HG03469 (cell line): Measurements from ENCODE around the gene MS4A6E.

Source experiments
- ATAC-seq: cut with Tn5 transposase; IDR thresholded peaks from one replicate; pipeline ENCODE4 v1.9.1; 2021; ENCODE audit warnings: mild to moderate bottlenecking, moderate library complexity, moderate number of reproducible peaks; ENCODE audit not compliant: unreplicated experiment

The MS4A6E gene

DNA sequence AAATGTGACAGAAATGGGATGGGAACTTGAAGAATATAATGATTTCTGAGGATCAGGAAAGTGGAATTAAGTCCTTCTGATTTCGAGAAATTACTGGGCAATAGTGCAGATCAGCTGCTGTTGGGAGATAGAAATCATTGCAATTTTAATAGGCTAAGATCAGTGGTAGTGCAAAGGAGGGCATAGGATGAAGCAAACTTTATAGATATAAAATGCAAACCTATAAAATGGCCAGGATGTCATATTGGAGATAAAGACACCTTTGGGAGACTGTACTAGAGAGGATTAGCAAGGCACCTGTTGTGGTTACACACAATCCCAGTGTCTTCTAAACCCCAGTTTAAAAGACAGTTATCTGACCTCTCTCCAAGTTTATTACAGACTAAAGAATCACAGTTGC, 44.8 kb downstream of the MS4A6E start:
- no peak for ATAC-seq

DNA sequence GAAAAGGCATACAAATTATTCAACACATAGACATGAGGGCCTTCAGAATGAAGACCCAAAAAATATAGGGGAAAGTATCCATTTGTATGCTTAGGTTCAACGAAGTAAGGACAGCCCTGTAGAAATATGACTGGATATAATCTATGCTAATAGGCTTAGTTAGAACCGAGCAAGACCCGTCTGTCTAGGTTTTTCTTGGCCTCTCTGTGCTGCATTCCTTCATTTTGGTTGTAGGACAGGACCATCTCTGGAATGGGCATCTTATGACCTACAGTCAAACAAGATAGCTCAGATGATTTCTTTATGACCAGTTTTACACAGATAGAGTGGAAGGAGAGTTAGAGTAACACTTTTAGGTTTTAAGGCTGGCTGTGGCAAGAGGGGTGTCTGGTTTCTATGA, 45.7 kb downstream of the MS4A6E start:
- no peak for ATAC-seq

DNA sequence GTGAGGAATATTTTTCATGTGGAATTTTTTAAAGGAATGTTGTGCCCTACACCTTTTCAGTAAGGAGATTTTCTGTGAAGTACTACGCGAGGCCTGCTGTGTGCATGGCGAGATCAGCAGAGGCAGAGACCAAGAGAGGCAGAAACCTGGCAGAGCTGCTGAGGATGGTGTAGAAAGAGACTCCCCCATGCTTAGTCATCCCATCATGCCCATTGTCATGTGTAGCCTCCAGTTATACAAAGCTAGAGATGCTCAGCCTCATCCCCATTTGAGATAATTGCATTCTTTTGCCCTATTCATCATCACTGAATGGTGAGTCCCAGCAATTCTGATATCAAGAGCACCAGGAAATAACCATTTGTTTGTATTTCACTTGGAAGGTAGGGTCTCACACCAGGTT, 48.3 kb downstream of the MS4A6E start:
- ATAC-seq = no peak

DNA sequence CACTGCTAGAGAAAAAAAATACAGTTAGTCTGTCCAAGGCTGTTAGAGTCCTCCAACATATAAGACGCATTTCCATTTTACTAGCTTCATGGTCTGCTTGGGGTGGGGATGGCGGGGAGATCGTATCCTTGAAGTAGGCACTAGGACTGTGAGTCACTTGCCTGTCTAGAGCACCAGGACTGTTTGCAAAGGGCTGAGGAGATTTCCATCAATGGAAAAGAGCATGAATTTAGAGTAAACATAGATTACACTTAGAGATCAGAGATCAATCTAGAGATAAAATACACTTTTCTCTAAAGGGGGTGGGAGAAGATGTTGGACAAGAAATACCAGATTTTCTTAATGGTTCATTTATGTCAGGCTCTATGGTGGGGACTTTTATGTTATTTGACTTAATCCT, 49.5 kb downstream of the MS4A6E start:
- ATAC-seq = no peak

DNA sequence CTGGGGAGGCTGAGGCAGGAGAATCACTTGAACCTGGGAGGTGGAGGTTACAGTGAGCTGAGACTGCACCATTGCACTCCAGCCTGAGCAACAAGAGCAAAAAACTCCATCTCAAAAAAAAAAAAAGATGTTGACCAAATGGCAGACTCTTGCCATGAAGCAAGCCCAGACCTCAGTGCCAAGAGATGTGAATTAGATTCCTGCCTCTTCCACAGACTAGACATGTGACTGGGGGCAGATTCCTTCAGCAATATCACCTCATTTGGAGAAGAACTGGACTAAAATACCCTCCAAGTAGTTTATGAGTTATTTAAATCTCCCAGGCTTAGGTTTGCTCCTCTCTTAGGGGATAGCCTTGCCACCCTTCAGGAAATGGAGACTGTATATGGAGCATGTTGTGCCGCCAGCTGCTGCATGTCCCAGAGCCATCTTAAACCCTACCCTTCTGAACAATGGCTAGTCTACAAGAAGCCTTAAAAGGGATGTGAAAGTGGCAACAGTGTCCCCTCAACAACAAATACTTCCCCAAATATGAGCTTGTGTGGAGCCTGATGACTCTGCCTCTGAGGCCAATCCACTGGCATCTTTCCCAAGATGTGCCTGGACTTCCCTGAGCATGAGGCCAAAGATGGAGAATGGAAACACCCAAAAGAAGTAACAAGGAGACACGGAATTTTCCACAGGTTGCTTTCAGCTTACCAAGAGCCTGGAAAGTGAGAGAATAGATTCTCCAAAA, 50.5 kb downstream of the MS4A6E start:
- no peak for ATAC-seq

DNA sequence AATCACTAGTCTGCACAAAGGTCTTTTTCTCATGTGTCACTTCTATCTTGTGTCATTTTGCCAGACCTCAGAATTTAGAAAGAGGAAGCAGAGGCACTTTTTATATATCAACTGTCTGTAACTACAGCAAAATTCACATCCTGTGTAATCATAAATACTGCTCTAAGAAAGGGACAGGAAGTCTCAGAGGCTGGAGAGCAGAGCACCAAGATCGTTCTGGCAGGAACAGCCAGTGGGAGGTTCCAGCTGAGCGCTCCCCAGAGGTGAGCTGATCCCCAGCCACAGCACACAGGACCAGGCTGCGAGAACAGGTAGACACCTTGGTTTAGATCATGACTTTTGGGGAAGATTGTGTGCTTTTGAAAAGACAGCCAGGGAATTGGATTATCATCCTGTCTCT, 51.3 kb downstream of the MS4A6E start, which contains the start of gene MS4A7:
MS4A7 (plus strand) TSS at position 179 of the 400 bp plus-strand sequence. CDS start 4,610 bp downstream, outside the sequence.
- peak; percentile 86 for ATAC-seq

DNA sequence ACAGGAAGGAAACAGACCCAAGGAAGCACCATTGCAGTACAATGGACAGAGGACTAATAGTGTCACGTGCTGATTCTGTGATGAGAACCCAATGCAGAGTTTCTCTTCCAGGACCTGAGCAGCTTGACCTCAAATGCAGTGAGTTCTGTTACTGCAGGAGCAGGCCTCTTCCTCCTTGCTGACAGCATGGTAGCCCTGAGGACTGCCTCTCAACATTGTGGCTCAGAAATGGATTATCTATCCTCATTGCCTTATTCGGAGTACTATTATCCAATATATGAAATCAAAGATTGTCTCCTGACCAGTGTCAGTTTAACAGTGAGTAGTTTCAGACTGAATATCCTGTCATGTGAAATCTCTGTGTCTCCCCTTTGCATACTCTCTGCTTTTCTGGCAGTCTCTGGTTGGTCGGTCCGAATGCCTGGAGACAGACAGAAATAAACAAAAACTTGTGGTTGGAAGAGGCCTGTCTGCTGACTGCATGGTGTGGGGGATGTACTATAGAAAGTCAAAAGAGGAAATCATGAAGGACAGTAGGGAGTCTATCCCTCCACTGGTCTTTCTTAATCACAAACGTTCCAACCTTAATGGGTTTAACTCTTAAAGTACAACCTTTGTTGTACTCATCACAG, 62.3 kb downstream of the MS4A6E start:
- peak; percentile 90 for ATAC-seq

DNA sequence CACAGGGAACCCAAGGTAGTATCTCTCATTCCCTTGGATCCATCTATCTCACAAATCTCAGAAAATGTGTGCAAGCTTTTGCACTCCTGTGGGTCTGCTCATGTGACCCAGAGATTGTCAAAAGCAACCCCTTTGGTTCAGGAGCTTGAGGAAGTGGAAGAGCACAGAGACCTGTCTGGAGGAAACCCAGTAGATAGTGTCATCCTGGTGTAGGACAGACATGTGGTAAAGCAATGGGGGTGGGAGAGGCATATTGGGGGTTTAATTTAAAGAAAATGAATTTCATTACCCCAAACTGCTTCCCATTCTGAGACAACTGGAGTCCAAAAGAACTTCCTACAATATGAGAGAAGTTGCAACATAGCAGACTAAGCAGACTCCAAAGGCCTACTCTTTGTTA, 63.4 kb downstream of the MS4A6E start:
- no peak for ATAC-seq
